ENCODE measurements around the gene DNASE2.
"Not testable (repeated sequence)": the region's sequence is repeated elsewhere in the genome, so short reads cannot be mapped to it uniquely, and the experiment has no call there.

Gene DNASE2

DNA sequence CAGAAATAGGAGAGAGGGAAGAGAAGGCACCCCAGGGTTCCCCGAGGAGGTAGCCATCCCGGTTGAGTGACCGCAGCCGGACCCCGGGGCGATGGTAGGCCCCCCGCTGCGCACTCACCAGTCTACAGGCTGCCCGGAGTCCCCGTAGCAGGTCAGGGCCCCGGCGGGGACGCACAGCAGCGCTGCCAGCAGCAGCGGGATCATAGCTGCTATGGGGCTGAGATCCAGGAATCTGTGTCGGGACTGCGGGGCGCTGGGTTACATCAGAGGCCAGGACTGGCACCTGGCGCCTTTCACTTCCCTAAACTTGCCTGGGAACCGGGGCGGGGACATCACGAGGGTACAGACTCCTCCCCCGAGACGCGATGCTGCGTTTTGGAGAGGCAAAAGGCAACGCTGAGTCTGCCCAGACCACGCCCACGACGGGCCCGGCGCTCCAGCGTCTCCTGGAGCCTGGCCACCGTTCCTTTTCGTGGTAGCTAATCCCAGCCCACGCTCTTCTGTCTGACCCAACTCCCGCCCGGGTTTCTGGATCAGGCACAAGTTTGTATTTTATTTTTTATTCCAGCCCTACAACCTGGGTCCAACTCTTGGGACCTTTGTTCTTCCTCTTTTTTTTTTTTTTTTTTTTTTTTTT, at the start of gene DNASE2:
TSS of gene DNASE2 (minus strand) at position 278 of the 637 bp plus-strand sequence. CDS start at position 204, 74 bp downstream.
- DNase-seq (ENCODE audit: low read depth) = peak; percentile 52

GRCh38 chr19:12930002-12930645, 48.9 kb upstream of the DNASE2 start:
- DNase-seq (ENCODE audit: low read depth) = no peak

- DNase-seq (ENCODE audit: low read depth) = no peak
Observed at GRCh38 chr19:12924621-12925310, 43.5 kb upstream of the DNASE2 start.

DNA sequence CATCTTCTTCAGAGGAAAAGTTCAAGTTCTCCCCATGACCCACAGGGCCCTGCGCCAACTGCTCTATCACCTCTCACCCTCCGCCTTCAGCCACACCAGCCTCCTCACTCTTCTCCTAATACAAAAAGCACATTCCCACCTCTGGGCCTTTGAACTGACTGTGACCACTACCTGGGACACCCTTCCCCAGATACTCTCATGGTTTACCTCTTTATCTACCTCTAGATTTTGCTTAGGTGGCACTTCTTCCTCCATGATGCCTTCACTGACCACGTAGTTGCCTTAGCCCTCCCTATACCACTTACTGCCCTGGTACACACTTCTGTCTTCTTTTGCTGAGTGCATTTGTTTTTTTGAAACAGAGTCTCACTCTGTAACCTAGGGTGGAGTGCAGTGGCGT, 41.7 kb upstream of the DNASE2 start:
- DNase-seq (ENCODE audit: low read depth) = no peak

DNA sequence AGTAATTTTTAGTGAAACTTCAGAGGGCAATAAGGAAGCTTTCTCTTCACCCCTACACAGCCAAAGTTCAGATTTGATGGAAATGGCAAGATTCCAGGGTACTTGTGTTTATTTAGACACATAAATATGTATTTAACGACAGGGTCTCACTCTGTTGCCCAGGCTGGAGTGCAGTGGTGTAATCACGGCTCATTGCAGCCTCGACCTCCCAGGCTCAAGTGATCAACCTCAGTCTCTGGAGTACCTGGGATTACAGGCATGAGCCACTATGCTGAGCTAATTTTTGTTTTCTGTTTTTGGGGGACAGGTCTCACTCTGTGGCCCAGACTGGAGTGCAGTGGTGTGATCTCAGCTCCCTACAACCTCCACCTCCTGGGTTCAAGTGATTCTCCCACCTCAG, 39.8 kb upstream of the DNASE2 start:
- no peak for DNase-seq (ENCODE audit: low read depth)

DNA sequence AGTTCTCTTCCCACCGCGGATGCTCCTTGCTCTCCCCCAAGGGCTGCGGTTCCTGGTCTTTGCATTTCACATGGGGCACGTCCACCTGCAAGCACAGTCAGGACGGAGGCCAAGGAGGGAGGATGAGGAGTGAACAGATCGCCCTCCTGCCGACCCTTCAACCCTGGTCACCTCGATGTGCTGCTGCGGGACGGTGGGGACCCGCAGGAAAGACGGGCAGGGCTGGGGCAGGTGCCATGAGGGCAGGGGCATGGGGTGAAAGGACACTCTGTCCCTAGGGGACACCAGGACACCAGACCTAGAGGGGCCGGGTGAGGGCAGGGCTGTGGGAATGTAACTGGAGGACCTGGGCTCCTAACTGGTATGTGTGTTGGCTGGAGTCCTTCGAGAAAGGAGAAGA, 37.0 kb upstream of the DNASE2 start:
- no peak for DNase-seq (ENCODE audit: low read depth)

GRCh38 chr19:12915860-12916259, 34.6 kb upstream of the DNASE2 start:
- not testable (repeated sequence) for DNase-seq (ENCODE audit: low read depth)

DNA sequence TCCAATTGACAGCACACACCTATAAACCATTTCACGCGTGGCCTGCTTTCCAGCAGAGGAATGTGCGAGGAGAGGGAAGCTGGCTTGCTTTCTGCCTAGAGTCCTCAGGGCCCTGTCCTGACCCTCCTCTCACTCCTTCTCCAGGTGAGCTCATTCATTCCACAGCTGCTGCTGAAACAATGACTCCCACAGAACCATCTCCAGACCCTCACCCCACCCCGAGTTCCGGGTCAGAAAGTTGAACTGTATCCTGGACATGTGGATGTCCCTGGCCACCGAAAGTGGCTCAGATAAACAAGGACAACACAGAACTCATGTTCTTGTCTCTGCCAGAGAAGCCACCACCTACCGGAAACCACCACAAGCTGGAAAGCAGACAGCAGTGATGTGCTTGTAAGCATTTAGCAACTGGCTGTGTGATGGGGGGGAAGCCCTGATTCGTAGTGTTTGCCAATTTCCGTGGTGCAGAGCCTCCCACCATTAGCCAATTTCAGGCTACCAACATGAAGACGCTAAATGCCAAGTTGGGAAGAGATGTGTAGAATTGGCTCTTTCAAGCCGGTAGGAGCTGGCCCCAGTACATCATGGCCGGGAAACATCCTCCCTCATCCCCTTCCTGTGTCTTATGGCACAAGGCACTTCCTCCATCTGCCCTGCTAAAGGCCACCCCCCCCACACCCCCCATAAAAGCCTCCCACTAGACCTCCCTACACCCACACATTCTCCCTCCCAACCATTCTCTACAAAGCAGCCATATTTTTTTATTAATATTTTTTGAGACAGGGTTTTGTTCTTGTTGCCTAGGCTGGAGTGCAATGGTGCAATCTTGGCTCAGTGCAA, 32.8 kb upstream of the DNASE2 start:
- DNase-seq (ENCODE audit: low read depth) = no peak

DNA sequence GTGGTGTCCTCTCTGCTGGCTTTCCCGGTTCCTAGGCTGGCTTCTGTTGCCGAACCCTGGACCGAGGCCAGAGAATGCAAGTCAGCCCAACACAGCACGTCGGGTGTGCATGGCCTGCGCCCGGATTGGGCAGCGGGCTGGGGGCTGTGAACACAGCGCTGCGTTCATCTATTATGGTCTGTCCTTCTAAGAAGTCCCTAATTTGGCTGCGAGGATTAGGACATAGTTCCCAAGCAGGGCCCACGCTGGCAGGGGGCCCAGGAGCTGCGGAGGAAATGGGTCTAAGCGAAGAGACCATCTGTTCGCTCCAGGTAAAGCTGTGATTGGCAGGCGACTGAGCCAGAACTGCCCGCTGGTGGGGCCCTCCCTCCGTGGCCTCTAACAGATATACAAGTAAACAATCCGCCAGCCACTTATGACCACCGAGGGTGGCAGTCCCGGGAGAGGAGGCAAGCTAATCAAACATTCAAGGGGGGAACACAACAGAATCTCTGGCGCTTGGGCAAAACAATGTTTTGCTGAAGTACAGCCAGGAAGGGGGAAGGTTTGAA, 31.8 kb upstream of the DNASE2 start:
- no peak for DNase-seq (ENCODE audit: low read depth)

DNA sequence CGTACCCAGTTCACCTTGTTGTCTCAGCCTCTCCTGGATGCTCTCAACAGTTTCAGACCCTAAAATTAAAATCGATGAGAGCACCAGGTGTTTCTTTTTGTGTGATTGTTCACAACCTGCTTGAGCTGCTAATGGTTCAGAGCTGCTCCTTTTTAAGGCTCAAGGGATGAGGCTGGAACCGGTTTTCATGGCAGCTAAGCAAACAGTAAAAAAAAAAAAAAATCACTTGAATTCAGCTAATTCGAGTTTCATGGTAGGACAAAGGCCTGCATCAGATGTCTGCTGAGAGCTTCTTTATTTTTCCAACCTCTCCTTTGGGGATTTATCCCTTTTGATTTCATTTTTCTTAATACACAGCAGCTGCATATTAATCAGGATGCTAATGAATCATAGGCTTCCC, 31.3 kb upstream of the DNASE2 start:
- no peak for DNase-seq (ENCODE audit: low read depth)

DNA sequence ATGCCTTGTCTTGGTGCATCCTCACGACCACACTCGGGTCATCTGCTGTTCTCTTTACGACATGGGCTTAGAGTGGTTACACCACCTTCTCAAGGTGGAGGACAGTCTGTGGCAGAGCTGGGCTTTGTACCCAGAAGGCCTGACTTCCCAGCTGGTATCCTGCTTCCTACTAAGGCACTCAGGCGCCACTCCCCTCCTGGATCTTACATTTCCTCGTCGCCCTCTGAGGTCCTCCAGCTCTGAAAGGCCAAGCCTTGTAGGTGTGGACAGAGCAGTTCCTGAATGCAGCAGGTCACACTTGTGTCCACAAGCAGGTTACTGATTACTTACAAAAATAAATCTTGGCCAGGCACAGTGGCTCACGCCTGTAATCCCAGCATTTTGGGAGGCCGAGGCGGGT, 25.9 kb upstream of the DNASE2 start:
- no peak for DNase-seq (ENCODE audit: low read depth)

DNA sequence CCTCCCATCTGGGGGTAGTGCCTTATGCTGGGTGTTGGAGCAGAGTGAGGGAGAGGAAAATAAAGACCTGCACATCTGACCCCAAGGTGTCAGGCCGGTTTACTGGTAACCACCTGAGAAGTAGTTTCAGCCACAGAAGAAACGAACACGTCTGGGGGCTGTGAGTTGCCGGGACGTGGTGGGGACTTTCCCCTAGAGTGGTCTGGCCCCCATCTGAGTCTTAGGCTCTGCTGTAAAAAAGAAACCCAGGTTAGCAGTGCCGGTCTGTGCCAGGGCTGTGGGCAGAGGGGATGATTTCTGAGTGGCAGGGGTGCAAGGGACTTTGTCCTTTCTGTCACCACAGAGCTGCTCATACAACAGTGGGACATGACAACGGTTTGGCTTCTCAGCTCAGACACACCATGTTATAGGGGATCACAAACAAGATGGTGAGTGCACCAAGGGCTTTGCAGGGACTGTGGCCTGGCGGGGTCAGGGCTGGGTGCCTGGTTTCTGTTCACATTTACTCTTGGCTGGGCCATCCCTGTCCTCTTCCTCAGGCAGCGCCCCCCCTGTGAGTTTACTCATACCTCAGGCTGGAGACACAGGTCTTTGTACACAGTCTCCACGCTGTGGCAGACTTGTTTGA, 18.8 kb upstream of the DNASE2 start:
- DNase-seq (ENCODE audit: low read depth) = no peak

DNA sequence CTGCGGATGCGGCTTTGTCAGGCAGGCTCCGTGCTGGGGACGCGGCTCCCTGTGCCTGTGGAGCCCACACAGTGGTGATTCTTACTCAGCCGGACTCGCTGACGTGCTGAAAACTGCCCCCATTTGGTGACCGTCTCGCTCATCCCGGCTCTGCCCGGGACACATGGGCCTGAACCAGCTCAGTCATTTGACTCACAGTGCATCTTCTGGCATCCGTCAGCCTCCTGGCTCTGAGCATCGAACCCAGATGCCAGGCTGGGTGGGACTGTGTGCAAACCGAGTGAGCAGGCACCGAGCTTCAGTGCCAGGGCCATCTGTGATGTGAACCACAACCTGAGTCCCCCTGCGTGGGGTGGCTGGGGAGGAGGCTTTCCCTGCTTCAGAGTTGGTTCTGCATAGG, 15.2 kb upstream of the DNASE2 start:
- no peak for DNase-seq (ENCODE audit: low read depth)

GRCh38 chr19:12893582-12893981, 12.3 kb upstream of the DNASE2 start:
- no peak for DNase-seq (ENCODE audit: low read depth)

- DNase-seq (ENCODE audit: low read depth) = no peak
Observed at GRCh38 chr19:12891553-12892021, 10.3 kb upstream of the DNASE2 start.

- DNase-seq (ENCODE audit: low read depth) = peak; percentile 95
Observed at GRCh38 chr19:12890787-12891552, 9.7 kb upstream of the DNASE2 start, which contains the start of gene GCDH. TSS of gene GCDH (plus strand) at chr19:12891160. CDS start at chr19:12891305, 145 bp downstream.

- not testable (repeated sequence) for DNase-seq (ENCODE audit: low read depth)
Observed at GRCh38 chr19:12890299-12890786, 9.1 kb upstream of the DNASE2 start.

DNA sequence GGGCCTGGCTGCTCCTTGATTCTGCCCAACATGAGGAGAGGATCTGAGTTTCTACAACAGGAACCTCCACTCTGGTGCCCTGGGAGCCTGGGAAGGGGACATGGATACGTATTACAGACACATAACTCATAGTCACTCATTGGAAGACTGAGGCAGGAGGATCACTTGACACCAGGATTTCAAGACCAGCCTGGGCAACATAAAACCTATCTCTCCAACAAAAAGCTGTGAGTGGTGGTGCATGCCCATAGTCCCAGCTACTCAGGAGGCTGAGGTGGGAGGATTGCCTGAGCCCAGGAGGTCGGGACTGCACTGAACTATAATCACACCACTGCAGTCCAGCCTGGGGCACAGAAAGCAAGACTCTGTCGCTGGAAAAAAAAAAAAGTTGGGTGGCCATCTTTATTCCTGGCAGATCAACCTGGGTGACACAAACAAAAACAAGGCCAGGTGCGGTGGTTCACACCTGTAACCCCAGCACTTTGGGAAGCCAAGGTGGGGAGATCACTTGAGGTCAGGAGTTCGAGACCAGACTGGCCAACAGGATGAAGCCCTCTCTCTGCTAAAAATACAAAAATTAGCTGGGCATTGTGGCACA, 6.9 kb upstream of the DNASE2 start:
- no peak for DNase-seq (ENCODE audit: low read depth)

DNA sequence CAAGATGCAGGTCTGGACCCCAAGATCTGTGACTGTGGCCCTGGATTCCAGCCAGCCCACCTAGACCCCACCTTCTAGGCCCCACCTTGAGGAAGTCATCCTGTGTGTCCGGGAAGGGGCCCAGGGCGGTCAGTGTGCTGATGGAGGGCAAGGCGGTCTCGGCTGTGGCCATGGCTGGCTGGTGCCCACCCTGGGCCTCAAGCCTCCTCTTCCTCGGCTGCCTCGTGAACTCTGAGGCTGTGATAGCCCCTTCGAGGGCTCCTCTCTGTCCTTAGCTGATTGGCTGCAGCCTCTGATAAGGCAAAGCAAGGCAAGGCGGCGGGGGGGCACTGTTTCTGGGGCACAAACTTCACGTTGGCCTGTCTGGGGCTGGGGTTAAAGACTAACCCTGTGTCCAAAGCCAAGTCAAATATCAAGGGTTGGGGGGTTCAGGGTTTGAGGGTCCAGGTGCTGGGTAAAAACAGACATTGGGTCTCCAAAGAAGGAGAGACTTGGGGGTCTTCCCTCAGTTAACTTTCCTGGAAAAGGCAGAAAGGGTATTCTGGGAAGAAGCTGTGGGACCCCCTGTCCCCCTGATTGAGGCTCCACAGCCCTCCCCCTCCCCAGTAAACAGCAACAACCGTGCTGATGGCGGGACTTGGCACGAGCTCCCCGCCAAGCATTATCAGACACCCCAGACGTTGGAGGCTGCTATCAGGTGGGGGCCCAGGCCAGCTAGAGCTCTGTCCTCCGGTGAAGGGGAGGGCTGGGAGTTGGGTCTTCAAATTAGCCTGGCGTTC, 5.9 kb upstream of the DNASE2 start, which contains the start of gene KLF1:
TSS of gene KLF1 (minus strand) at position 233 of the 779 bp plus-strand sequence. CDS start at position 172, 61 bp downstream.
- DNase-seq (ENCODE audit: low read depth) = no peak
